Body of pancreas (tissue), 4 donors: Measurements from ENCODE around the gene ACSBG1.

Experiments
- POLR2A ChIP-seq, 3 donors: fragments of 450-650 bp; IDR thresholded peaks; one replicate each; pipeline ENCODE4 v1.6.1; 2016; ENCODE audit warnings: antibody characterized with exemption in 3 of 3, mild to moderate bottlenecking in 2 of 3
- TF ChIP-seq, protein P1 (sequence below), 7 experiments: fragments of 450-650 bp in 4 of 7; fragments of 200-600 bp in 3 of 7; sonication (generic) in 3 of 7; IDR thresholded peaks; one replicate each; pipeline ENCODE4 v1.5.1; 2016 to 2019; ENCODE audit warnings: antibody characterized with exemption in 7 of 7

DNA sequence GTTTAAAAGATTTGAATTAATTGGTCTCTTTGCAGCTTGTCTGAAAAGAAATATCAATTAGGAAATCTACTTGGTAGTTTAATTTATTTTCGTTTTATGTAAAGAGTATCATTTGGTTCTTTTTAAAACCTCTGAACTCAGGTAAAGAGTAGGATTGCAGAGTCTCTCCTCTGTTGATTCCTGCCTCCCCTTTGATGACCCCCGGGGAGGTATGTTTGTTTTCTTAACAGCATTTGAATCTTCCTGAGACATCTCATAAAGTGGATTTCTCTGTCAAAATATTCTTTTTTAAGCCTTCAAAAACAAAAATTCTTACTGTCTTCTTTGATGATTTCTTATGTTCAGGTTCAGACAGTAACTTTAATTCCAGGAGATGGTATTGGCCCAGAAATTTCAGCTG lies 77.2 kb downstream of the ACSBG1 start:
- TF ChIP-seq, protein P1, sequence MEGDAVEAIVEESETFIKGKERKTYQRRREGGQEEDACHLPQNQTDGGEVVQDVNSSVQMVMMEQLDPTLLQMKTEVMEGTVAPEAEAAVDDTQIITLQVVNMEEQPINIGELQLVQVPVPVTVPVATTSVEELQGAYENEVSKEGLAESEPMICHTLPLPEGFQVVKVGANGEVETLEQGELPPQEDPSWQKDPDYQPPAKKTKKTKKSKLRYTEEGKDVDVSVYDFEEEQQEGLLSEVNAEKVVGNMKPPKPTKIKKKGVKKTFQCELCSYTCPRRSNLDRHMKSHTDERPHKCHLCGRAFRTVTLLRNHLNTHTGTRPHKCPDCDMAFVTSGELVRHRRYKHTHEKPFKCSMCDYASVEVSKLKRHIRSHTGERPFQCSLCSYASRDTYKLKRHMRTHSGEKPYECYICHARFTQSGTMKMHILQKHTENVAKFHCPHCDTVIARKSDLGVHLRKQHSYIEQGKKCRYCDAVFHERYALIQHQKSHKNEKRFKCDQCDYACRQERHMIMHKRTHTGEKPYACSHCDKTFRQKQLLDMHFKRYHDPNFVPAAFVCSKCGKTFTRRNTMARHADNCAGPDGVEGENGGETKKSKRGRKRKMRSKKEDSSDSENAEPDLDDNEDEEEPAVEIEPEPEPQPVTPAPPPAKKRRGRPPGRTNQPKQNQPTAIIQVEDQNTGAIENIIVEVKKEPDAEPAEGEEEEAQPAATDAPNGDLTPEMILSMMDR (IDR thresholded peaks at IDR 0.05) = no peak
- no peak for TF ChIP-seq POLR2A (IDR thresholded peaks at IDR 0.05)
